Breast epithelium (tissue), 3 donors: Measurements from ENCODE around the gene BMP2K.

ENCODE experiments used
- CTCF ChIP-seq, 3 donors: fragments of 450-650 bp; IDR thresholded peaks; one replicate each; pipeline ENCODE4 v1.5.1; 2016 to 2017; ENCODE audit warnings: antibody characterized with exemption in 3 of 3, mild to moderate bottlenecking in 3 of 3, moderate library complexity in 3 of 3
- POLR2A ChIP-seq: fragments of 450-650 bp; IDR thresholded peaks from one replicate; pipeline ENCODE4 v1.6.1; 2016; ENCODE audit warnings: antibody characterized with exemption, mild to moderate bottlenecking, moderate library complexity

- no peak for TF ChIP-seq POLR2A
- TF ChIP-seq CTCF (IDR thresholded peaks at IDR 0.05): no peak
These were observed 39.1 kb upstream of the BMP2K start for GRCh38 chr4:78737035-78737434.
